HG02759 (cell line): ENCODE measurements around the gene RIPOR3.
"Not testable (repeated sequence)": the region's sequence is repeated elsewhere in the genome, so short reads cannot be mapped to it uniquely, and the experiment has no call there.

Experiments
- ATAC-seq: cut with Tn5 transposase; IDR thresholded peaks from one replicate; pipeline ENCODE4 v1.9.1; 2021; ENCODE audit warnings: mild to moderate bottlenecking, moderate library complexity; ENCODE audit not compliant: unreplicated experiment

The RIPOR3 gene

DNA sequence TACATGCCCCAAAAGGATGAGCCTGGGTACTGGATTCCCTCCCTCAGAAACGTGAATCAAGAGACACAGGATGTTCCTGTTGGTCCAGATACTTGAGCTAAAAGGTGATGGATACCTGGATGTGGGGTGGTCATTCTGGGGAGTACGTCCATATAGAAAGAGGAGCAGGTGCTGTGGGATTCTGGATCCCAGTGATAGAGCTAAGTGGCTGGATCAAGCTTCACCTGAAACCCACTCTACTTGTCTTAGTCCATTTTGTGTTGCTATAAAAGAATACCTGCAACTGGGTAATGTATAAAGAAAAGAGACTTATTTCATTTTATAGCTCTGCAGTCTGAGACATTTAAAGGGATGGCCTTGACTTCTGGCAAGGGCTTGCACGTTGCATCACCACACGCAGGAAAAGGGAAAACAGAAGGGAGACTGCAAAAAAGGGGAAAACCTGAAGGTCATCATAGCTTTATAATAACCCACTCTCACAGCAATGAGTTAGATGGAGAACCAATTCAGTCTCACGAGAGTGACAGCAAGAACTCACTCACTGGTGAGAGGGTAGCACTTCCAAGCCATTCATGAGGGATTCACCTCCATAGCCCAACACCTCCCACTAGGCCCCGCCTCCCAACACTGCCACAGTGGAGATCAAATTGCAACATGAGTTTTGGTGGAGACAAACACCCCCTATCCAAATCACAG is 31.2 kb downstream of the RIPOR3 start:
- ATAC-seq, result no peak

DNA sequence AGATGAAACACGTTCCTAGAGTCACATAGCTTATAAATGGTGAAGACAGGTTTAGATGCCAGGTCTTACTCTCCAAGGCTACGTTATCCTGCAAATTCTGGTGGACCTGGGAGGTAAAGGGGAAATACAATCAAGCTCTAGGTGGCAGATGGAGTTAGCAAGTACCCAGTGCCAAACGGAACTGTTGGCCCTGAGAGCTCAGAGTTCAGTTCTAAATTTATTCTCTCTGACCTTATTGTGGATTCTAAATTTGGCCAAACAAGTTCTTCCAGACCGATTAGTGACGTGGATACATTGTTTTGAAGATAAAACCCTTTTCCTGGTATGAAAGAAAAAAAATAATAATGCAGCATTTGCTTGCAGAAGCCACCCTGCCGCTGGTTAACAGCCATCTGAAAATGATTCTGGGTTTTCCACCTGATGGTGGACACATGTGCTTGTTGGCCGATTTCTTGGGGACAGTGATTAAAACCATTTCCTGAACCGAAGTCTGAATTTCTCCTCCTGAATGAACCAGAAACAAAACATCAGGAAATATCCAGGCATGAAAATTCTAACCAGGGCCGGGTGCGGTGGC is 32.5 kb downstream of the RIPOR3 start:
- no peak for ATAC-seq

DNA sequence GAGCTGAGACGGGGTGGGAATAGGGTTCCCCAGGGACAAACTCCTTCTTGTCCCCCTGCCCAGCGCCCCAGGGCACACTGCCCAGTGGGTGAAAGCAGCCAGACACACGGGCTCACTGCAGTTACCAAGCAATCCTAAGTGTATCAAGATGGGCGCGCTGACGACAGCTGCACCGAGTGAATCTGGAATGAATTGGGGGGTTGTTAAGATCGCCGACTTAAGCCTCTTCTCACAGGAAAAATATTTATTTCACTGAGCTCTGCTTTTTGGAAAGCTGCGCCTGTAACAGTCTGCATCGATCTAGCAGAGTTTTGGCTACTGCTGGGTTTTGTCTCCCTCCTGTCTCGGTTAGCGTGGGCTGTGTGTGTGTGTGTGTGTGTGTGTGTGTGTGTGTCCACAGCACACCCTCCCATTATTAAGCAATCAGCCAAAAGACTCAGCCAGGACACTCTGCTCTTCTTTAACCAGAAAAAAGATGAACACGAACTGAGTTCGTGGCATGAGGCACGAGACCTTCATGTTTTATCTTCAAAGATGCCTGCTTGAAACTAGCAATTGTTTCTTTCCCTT is 35.9 kb downstream of the RIPOR3 start:
- ATAC-seq, result no peak

DNA sequence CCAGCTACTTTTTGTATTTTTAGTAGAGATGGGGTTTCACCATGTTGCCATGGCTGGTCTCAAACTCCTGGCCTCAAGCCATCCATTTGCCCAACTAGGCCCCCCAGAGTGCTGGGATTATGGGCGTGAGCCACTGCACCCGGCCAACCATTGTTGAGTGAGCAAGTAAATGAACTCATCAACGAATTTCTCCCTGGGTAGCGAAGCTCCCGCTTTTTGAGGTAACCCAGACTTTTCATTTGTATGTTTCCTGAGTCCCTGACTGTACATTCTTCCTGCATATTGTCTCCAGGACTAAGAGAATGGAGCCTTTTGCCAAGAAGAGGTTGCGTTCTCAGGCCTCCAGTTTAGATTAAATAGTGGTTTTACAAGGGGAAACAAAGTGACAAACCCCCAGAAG is 36.4 kb downstream of the RIPOR3 start:
- ATAC-seq, result no peak

DNA sequence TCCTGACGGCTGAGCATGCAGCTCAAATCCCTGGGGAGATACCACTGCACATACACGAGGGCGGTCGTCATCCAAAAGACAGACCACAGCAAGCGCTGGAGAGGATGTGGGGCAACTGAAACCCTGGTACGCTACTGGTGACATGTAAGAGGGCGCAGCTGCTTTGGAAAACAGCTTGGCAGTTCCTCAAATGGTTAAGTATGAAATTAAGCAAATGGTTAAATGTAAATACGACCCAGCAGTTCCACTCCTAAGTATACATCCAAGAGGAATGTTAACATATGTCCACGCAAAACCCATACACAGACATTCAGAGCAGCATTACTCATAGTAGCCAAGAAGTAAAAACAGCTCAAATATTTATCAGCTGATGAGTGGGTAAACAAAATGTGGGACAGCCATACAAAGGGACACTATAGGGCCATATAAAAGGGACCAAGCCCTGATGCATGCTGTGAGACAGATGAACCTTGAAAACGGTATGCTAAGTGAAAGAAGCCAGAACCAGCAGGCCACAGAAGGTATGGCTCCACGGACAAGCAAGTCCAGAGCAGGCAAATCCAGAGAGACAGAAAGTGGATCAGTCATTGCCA is 38.5 kb downstream of the RIPOR3 start:
- no peak for ATAC-seq

GRCh38 chr20:50651676-50652075 is 39.7 kb downstream of the RIPOR3 start:
- no peak for ATAC-seq

- ATAC-seq, result no peak
Observed at GRCh38 chr20:50649590-50649989, 41.8 kb downstream of the RIPOR3 start.

DNA sequence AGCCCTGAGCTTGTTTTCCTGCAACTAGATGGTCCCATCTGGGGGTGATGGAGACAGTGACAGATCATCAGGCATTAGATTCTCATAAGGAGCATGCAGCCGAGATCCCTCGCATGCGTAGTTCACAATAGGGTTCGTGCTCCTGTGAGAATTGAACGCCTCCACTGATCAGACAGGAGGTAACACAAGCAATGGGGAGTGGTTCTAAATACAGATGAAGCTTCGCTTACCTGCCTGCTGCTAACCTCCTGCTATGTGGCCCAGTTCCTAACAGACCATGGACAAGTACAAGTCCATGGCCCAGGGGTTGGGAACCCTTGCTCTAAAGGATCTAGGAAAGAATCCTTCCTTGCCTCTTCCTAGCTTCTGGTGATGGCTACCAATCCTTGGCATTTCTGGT is 42.7 kb downstream of the RIPOR3 start:
- no peak for ATAC-seq

GRCh38 chr20:50646483-50646996 is 44.8 kb downstream of the RIPOR3 start:
- ATAC-seq, result no peak

DNA sequence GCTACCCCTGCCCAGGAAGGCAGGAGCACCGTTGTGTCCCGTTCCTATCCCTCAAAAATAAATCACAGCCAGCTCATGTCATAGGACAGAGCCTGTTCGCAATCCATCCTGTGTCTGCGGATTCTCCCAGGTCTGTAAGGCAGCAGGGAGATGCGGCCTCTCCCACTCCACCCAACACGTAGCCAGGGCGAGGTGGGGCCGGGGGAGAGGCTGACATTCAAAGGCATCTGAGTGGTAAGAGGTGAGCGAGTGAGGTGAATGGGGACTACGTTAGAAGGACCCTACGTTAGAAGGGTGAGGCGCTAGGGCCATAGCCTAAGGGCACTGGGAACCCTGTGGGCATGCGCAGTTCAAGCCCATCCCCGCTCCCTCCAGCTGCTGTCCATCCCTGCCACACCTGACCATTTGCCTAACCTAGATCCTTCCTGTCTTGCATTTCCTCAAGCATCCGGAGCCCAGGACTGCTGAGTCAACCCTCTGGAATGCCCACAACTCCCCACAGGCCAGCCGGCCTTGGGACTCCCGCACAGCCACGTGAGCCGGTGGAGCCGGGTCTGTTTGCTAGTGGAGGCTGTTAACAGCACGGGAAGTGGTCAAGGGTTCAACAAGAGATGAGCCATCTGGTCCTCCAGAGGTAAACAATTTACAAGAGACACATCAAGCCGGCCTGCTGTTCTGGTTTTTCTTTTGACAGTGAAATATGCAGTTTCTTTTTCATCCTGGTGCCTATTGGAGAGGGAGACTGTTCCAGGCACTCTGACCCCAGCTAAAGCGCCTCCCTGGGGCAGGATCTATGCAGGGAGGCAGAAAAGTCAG is 45.9 kb downstream of the RIPOR3 start:
- ATAC-seq, result no peak

DNA sequence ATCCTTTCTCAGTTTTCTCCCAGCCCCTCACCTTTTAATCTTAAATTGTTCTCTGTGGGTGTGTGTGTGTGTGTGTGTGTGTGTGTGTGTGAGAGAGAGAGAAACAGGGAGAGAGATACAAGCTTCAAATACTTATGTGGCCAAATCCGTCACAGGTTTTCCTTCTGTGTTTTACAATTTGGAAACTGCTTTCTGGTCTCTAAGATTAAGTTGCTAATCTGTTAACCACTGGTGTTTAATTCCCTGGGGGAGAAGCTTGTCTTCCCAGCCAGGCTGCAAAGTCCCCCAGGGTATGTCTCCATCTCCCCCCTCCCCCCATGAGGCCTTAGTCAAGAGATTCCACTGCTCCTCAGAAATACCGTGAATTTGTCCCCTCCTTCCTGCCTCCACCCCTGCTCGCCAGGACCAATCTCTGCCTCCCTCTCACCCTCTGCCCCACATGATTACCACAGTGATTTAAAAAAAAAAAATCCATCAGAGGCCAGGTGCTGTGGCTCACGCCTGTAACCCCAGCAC is 49.0 kb downstream of the RIPOR3 start:
- no peak for ATAC-seq

GRCh38 chr20:50641625-50642287 is 49.6 kb downstream of the RIPOR3 start:
- ATAC-seq, result not testable (repeated sequence)

DNA sequence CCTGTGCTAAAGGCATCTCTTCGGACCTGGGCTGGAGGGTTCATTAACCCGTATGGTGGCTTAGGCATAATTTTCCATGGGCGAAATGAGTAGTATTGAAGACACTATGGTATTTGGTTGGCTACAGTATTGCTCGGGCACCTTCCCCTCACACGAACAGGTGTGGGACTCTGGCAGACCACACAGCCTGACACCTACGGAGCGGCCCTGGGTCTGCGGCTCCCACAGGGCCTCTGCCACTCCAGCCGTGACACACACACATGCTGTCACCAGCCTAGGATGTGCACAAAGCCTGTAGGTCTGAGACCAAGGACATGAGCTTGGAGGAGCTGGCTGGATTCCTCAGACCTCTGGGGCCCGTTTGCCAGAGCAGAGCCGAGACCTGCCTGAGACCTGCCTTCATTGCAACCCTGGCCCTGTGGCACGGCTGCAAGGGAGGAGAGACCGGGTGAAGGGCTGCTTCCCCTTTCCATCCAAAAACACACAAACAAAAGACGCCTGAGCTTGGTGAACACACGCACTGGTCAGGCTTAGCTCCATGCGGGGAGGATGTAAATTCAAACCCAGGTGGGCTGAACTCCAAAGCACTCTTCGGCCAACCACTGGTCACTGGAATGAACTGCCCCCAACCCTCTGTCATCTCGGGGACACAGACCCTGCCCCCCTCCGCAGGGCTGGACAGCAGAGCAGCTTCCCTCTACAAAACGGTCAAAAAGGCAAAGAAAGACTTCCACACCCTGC is 51.2 kb downstream of the RIPOR3 start:
- not testable (repeated sequence) for ATAC-seq

DNA sequence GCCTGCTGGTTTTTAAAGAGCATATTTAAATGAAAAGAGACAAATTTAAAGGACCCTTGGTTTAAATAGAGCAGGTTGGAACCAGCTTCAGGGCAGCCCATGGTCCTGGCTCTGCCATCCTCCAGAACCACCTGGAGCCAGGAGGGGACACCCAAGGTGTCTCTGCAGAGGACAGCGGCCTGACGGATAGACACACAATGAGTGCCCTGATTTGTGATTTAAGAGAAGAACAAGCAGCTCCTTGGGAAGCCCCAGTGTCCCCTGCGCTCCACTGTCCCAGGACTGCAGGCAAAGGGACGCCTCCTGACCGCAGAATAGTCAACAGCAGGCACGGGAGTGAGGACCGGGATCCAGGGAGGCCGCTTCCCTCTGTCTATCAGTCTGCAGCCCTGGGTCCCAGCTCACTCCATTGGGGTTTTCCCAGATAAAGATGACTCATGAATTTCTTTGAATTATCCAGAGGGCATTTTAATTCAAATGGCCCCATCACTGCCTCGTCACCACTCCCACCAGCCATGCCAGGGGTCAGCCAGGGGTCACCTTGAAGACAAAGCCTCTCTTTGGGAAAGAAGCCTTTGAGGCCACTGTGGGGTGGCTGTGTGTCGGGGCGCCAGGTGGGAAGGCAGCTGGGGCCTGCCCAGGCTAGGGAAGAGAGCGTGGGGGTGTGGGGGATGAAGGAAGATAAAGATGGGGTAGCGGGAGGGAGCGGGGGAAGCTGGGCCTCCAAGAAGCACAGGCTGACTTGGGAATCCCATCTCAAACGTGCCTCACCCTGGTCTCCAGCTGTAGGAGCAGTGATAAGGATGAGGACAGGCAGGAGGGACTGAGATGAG is 53.1 kb downstream of the RIPOR3 start:
- ATAC-seq, result not testable (repeated sequence)

- ATAC-seq, result no peak
Observed at GRCh38 chr20:50636601-50637540, 54.5 kb downstream of the RIPOR3 start.

- no peak for ATAC-seq
Observed at GRCh38 chr20:50635676-50636600, 55.4 kb downstream of the RIPOR3 start.
